Smooth muscle cell (in vitro differentiated cells): ENCODE measurements around the gene SLC9A2. TPM values are rescaled to one million over a fixed set of nuclear protein-coding genes. Genes with fewer than 3 reads are reported as not detected.

ENCODE experiments used
- DNase-seq: peaks from one replicate; lab custom pipeline; 2025; ENCODE audit not compliant: unreplicated experiment; lab: John Stamatoyannopoulos, UW
- H2AFZ ChIP-seq: fragments of 200-600 bp; sonication (generic); 2 replicates; pipeline ENCODE4 v1.6.0; 2016; ENCODE audit warnings: antibody characterized with exemption, low read depth, mild to moderate bottlenecking
- H3F3A ChIP-seq: fragments of 200-600 bp; sonication (generic); 2 replicates; pipeline ENCODE4 v1.6.0; 2017; ENCODE audit warnings: antibody characterized with exemption, low read depth
- H3K27ac ChIP-seq: fragments of 200-600 bp; sonication (generic); 2 replicates; pipeline ENCODE4 v1.5.1; 2016; ENCODE audit warnings: low read depth, mild to moderate bottlenecking
- H3K27me3 ChIP-seq: fragments of 200-600 bp; sonication (generic); 2 replicates; pipeline ENCODE4 v1.6.1; 2016; ENCODE audit warnings: low read depth, mild to moderate bottlenecking
- H3K36me3 ChIP-seq: fragments of 200-600 bp; sonication (generic); 2 replicates; pipeline ENCODE4 v1.5.1; 2016; ENCODE audit warnings: low read depth
- H3K4me1 ChIP-seq: fragments of 200-600 bp; sonication (generic); 2 replicates; pipeline ENCODE4 v1.5.1; 2016; ENCODE audit warnings: low read depth
- H3K4me2 ChIP-seq: fragments of 200-600 bp; sonication (generic); 2 replicates; pipeline ENCODE4 v1.6.0; 2016; ENCODE audit warnings: mild to moderate bottlenecking
- H3K4me3 ChIP-seq: fragments of 200-600 bp; sonication (generic); 2 replicates; pipeline ENCODE4 v1.5.1; 2016; ENCODE audit warnings: mild to moderate bottlenecking
- H3K79me2 ChIP-seq: fragments of 200-600 bp; sonication (generic); 2 replicates; pipeline ENCODE4 v1.6.0; 2016; ENCODE audit warnings: low read depth, mild to moderate bottlenecking
- H3K9ac ChIP-seq: fragments of 200-600 bp; sonication (generic); 2 replicates; pipeline ENCODE4 v1.6.0; 2016; ENCODE audit warnings: low read depth
- H3K9me3 ChIP-seq: fragments of 200-600 bp; sonication (generic); replicated peaks from 2 replicates; pipeline ENCODE4 v1.5.1; 2016; ENCODE audit warnings: low read depth
- H4K20me1 ChIP-seq: fragments of 200-600 bp; sonication (generic); 2 replicates; pipeline ENCODE4 v1.6.0; 2016; ENCODE audit warnings: low read depth
- CTCF ChIP-seq: fragments of 200-600 bp; sonication (generic); IDR thresholded peaks from 2 replicates; pipeline ENCODE4 v1.5.1; 2017; ENCODE audit warnings: borderline replicate concordance, mild to moderate bottlenecking, antibody characterized with exemption; ENCODE audit not compliant: insufficient read depth, poor library complexity, severe bottlenecking
- WGBS: methylation state at CpG from one replicate; pipeline ENCODE4 v1.1.7; 2016; ENCODE audit warnings: low lambda C conversion rate; 5-methylcytosine and 5-hydroxymethylcytosine counted together
- polyA plus RNA-seq: library from polyadenylated mRNA; unstranded; fragments of >200 nt; fragmentation: Nextera tagmentation; extraction: Ambion mirVana; gene quantifications from 2 replicates; pipeline ENCODE4 v1.2.1, GENCODE V29; 2016
- total RNA-seq: library from RNA; depleted of rRNA; stranded (reverse); fragments of >200 nt; gene quantifications from 2 replicates; pipeline ENCODE4 v1.2.3, GENCODE V29; 2014

Gene SLC9A2
- total and polyA plus RNA-seq, 2 experiments from 2014 or later = not detected

GRCh38 chr2:102660070-102660469 lies 40.7 kb downstream of the SLC9A2 start:
- H3K27me3 ChIP-seq = no peaks in the 10 kb centered on the region
- no peak overlapping the region for H2AFZ ChIP-seq
- no peaks in the 10 kb centered on the region for H3K36me3 ChIP-seq
- H3K27ac ChIP-seq = no peak overlapping the region
- DNase-seq = no peak
- no peaks in the 10 kb centered on the region for H3F3A ChIP-seq
- no peak for TF ChIP-seq CTCF
- H3K4me3 ChIP-seq = no peak overlapping the region
- H4K20me1 ChIP-seq = no peaks in the 10 kb centered on the region
- no peaks in the 10 kb centered on the region for H3K79me2 ChIP-seq
- WGBS = 71% methylated on average over 2 of the region's 2 CpGs
- no peak overlapping the region for H3K4me2 ChIP-seq
- H3K9ac ChIP-seq = no peak overlapping the region
- no peaks in the 10 kb centered on the region for H3K9me3 ChIP-seq
- no peaks in the 10 kb centered on the region for H3K4me1 ChIP-seq

GRCh38 chr2:102660574-102660973 lies 41.2 kb downstream of the SLC9A2 start:
- 88% methylated on average over 6 of the region's 6 CpGs for WGBS
- DNase-seq = no peak
- Histone ChIP-seq H3K4me2 (no peak overlapping the region), H4K20me1 (no peaks in the 10 kb centered on the region), H3K9me3 (no peaks in the 10 kb centered on the region), H3K27me3 (no peaks in the 10 kb centered on the region), H3K36me3 (no peaks in the 10 kb centered on the region), H3K79me2 (no peaks in the 10 kb centered on the region), H3K9ac (no peak overlapping the region), H3K27ac (no peak overlapping the region), H2AFZ (no peak overlapping the region), H3F3A (no peaks in the 10 kb centered on the region), H3K4me1 (no peaks in the 10 kb centered on the region), H3K4me3 (no peak overlapping the region)
- no peak for TF ChIP-seq CTCF

- no peak for TF ChIP-seq CTCF
- 70% methylated on average over 5 of the region's 5 CpGs for WGBS
- H3K9me3 ChIP-seq = no peaks in the 10 kb centered on the region
- H4K20me1 ChIP-seq = no peaks in the 10 kb centered on the region
- H2AFZ ChIP-seq = no peak overlapping the region
- H3K79me2 ChIP-seq = no peaks in the 10 kb centered on the region
- no peak for DNase-seq
- H3K9ac ChIP-seq = no peak overlapping the region
- no peaks in the 10 kb centered on the region for H3K4me1 ChIP-seq
- H3F3A ChIP-seq = no peaks in the 10 kb centered on the region
- no peak overlapping the region for H3K4me2 ChIP-seq
- H3K36me3 ChIP-seq = no peaks in the 10 kb centered on the region
- H3K27me3 ChIP-seq = no peaks in the 10 kb centered on the region
- H3K27ac ChIP-seq = no peak overlapping the region
- no peak overlapping the region for H3K4me3 ChIP-seq
Measured at GRCh38 chr2:102661846-102662245, 42.5 kb downstream of the SLC9A2 start.

- Histone ChIP-seq H2AFZ (no peak overlapping the region), H3K27me3 (no peaks in the 10 kb centered on the region), H3K36me3 (no peaks in the 10 kb centered on the region), H3K4me1 (no peaks in the 10 kb centered on the region), H3K79me2 (no peaks in the 10 kb centered on the region), H3F3A (no peaks in the 10 kb centered on the region), H3K4me3 (no peak overlapping the region), H3K9ac (no peak overlapping the region), H3K9me3 (no peaks in the 10 kb centered on the region), H3K4me2 (no peak overlapping the region), H4K20me1 (no peaks in the 10 kb centered on the region), H3K27ac (no peak overlapping the region)
- TF ChIP-seq CTCF = no peak
- no peak for DNase-seq
- 91% methylated on average over 5 of the region's 5 CpGs for WGBS
Measured at GRCh38 chr2:102662833-102663232, 43.5 kb downstream of the SLC9A2 start.
